Measurements from ENCODE around the gene CACNA1A. TPM values are rescaled to one million over a fixed set of nuclear protein-coding genes. Genes with fewer than 3 reads are reported as not detected.

The CACNA1A gene
- total RNA-seq, 3 donors from 2014 or later: 2.3 to 10.1 (median 5.7) TPM

DNA sequence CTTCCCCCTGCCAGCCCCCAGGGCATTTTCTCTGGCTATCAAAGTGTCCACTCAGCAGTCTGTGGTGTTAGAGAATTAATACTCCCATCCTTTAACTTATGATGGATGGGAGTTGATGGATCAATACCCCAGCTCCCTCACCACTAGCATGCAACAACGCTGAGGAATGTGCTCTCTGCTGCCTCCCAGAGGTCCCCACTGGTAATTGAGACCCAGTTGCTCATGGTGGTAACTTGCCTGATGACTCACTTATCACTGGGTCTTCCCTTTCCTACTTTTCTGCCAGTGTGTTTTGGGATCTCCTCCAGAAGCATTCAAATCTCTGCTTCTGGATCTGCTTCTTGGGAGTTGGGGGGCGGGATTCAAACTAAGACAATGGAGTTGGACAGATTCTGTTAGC lies 20.3 kb upstream of the CACNA1A start:
- DNase-seq (no peak), ATAC-seq (no peak)
- TF ChIP-seq CTCF (IDR thresholded peaks at IDR 0.05): no peak
- H3K36me3 ChIP-seq (ENCODE audit: low read depth): no peaks in the 10 kb centered on the region
- H3K4me1 ChIP-seq (ENCODE audit: low read depth): no peaks in the 10 kb centered on the region
- intact Hi-C loops (cut with DNase I, micrococcal nuclease): no loop called here
- H3K9me3 ChIP-seq: no peaks in the 10 kb centered on the region
- H3K4me3 ChIP-seq: no peak overlapping the region

GRCh38 chr19:13521066-13521465 lies 14.8 kb upstream of the CACNA1A start:
- ATAC-seq (no peak), DNase-seq (no peak)
- Histone ChIP-seq H3K4me1 (ENCODE audit: low read depth) (no peaks in the 10 kb centered on the region), H3K9me3 (peaks cover 11% of the 10 kb centered on the region), H3K36me3 (ENCODE audit: low read depth) (no peaks in the 10 kb centered on the region), H3K4me3 (no peak overlapping the region)
- intact Hi-C loops (cut with DNase I, micrococcal nuclease): no loop called here
- TF ChIP-seq CTCF (IDR thresholded peaks at IDR 0.05): no peak

- H3K4me3 ChIP-seq: no peak overlapping the region
- no peaks in the 10 kb centered on the region for H3K36me3 ChIP-seq (ENCODE audit: low read depth)
- no peak for TF ChIP-seq CTCF (IDR thresholded peaks at IDR 0.05)
- DNase-seq (no peak), ATAC-seq (no peak)
- no peaks in the 10 kb centered on the region for H3K4me1 ChIP-seq (ENCODE audit: low read depth)
- no peaks in the 10 kb centered on the region for H3K9me3 ChIP-seq
- intact Hi-C loops (cut with DNase I, micrococcal nuclease): no loop called here
Observed at GRCh38 chr19:13511947-13512346, 5.7 kb upstream of the CACNA1A start.

GRCh38 chr19:13507053-13507611 lies 853 bp upstream of the CACNA1A start:
- intact Hi-C loops (cut with DNase I, micrococcal nuclease): no loop called here
- no peaks in the 10 kb centered on the region for H3K4me1 ChIP-seq (ENCODE audit: low read depth)
- no peak for TF ChIP-seq CTCF (IDR thresholded peaks at IDR 0.05)
- H3K4me3 ChIP-seq: no peak overlapping the region
- no peak for DNase-seq
- no peak for ATAC-seq
- H3K36me3 ChIP-seq (ENCODE audit: low read depth): no peaks in the 10 kb centered on the region
- H3K9me3 ChIP-seq: no peaks in the 10 kb centered on the region

GRCh38 chr19:13505761-13506470 lies 363 bp downstream of the CACNA1A start:
- no peak for TF ChIP-seq CTCF (IDR thresholded peaks at IDR 0.05)
- Histone ChIP-seq H3K36me3 (ENCODE audit: low read depth) (no peaks in the 10 kb centered on the region), H3K4me1 (ENCODE audit: low read depth) (no peaks in the 10 kb centered on the region), H3K9me3 (no peaks in the 10 kb centered on the region), H3K4me3 (no peak overlapping the region)
- intact Hi-C loops (cut with DNase I, micrococcal nuclease): no loop called here
- no peak for DNase-seq
- no peak for ATAC-seq

Measured in mucosa of descending colon (tissue), 3 donors.